ENCODE results near the gene MGA.

Gene MGA

DNA sequence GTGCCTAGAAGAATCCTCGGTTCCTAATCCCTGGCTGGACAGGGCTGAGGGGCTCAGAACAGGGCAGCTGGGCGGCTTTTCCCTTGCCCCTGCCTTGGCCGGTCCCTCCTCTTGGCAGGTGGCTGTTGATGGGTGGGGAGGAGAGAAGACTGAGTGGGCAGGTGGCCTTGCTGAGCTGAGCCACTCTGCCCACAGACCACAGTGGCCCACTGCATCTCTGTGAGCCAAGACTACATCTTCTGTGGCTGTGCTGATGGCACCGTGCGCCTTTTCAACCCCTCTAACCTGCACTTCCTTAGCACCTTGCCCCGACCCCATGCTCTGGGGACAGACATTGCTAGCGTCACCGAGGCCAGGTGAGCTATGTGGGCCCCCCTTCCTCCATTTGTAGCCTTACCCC is 153.2 kb downstream of the MGA start:
- Histone ChIP-seq H3K4me1 (ENCODE audit: control insufficient read depth, insufficient read depth, low read length) (no peaks in the 10 kb centered on the region), H3K36me3 (ENCODE audit: control insufficient read depth, insufficient read depth, low read length) (0 out of 2 replicates have a peak, but pooled peaks cover 2% of the 10 kb centered on the region), H3K9me3 (ENCODE audit: control insufficient read depth, insufficient read depth, low read length) (no peaks in the 10 kb centered on the region), H3K4me3 (ENCODE audit: low read length) (no peak overlapping the region), H3K27ac (ENCODE audit: low read length) (no peak overlapping the region), H3K27me3 (ENCODE audit: control insufficient read depth, insufficient read depth, low read length) (no peaks in the 10 kb centered on the region)
- DNase-seq (ENCODE audit: low read depth, low spot score), result no peak
- no CpG with 5 or more reads among the region's 8 CpGs for WGBS (ENCODE audit: insufficient coverage, insufficient read length)

DNA sequence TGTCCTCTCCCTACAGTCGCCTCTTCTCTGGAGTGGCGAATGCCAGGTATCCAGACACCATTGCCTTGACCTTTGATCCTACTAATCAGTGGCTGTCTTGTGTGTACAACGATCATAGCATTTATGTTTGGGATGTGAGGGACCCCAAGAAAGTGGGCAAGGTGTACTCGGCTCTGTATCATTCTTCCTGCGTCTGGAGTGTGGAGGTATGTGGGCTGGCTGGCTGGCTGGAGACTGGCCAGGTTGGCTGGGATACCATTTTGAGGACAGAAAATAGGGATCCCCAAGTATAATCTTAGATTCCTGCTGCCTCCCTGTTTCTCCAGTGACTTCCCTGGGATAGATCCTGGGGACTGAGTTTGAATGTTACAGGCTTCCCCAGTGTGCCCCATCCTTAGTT is 154.3 kb downstream of the MGA start:
- Histone ChIP-seq H3K4me1 (ENCODE audit: control insufficient read depth, insufficient read depth, low read length) (no peaks in the 10 kb centered on the region), H3K36me3 (ENCODE audit: control insufficient read depth, insufficient read depth, low read length) (0 out of 2 replicates have a peak, but pooled peaks cover 5% of the 10 kb centered on the region), H3K9me3 (ENCODE audit: control insufficient read depth, insufficient read depth, low read length) (no peaks in the 10 kb centered on the region), H3K27ac (ENCODE audit: low read length) (no peak overlapping the region), H3K27me3 (ENCODE audit: control insufficient read depth, insufficient read depth, low read length) (no peaks in the 10 kb centered on the region), H3K4me3 (ENCODE audit: low read length) (no peak overlapping the region)
- no CpG with 5 or more reads among the region's 5 CpGs for WGBS (ENCODE audit: insufficient coverage, insufficient read length)
- DNase-seq (ENCODE audit: low read depth, low spot score), result no peak

- no peak for DNase-seq (ENCODE audit: low read depth, low spot score)
- Histone ChIP-seq H3K4me1 (ENCODE audit: control insufficient read depth, insufficient read depth, low read length) (no peaks in the 10 kb centered on the region), H3K36me3 (ENCODE audit: control insufficient read depth, insufficient read depth, low read length) (0 out of 2 replicates have a peak, but pooled peaks cover 5% of the 10 kb centered on the region), H3K27ac (ENCODE audit: low read length) (no peak overlapping the region), H3K9me3 (ENCODE audit: control insufficient read depth, insufficient read depth, low read length) (no peaks in the 10 kb centered on the region), H3K27me3 (ENCODE audit: control insufficient read depth, insufficient read depth, low read length) (no peaks in the 10 kb centered on the region), H3K4me3 (ENCODE audit: low read length) (no peak overlapping the region)
- WGBS (ENCODE audit: insufficient coverage, insufficient read length), result no CpG with 5 or more reads among the region's 9 CpGs
Observed at GRCh38 chr15:41816788-41817187, 156.6 kb downstream of the MGA start.

DNA sequence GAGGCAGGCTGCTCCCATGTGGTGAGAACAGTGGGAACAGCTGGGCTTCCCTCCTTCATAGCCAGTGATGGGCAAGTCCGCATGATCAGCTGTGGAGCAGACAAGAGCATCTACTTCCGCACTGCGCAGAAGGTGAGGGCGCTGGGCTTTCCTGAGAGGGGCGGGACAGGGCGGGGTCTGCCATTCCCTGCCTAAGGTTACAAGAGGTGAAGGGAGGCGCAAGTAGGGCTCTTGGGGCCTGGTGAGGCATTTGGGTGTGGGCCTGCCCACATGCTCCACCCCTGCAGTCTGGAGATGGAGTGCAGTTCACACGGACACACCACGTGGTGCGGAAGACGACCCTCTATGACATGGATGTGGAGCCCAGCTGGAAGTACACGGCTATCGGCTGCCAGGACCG is 157.1 kb downstream of the MGA start:
- no peaks in the 10 kb centered on the region for H3K4me1 ChIP-seq (ENCODE audit: control insufficient read depth, insufficient read depth, low read length)
- H3K4me3 ChIP-seq (ENCODE audit: low read length), result no peak overlapping the region
- H3K27ac ChIP-seq (ENCODE audit: low read length), result no peak overlapping the region
- H3K9me3 ChIP-seq (ENCODE audit: control insufficient read depth, insufficient read depth, low read length), result no peaks in the 10 kb centered on the region
- 0 out of 2 replicates have a peak, but pooled peaks cover 5% of the 10 kb centered on the region for H3K36me3 ChIP-seq (ENCODE audit: control insufficient read depth, insufficient read depth, low read length)
- DNase-seq (ENCODE audit: low read depth, low spot score), result no peak
- no peaks in the 10 kb centered on the region for H3K27me3 ChIP-seq (ENCODE audit: control insufficient read depth, insufficient read depth, low read length)
- WGBS (ENCODE audit: insufficient coverage, insufficient read length), result no CpG with 5 or more reads among the region's 14 CpGs

- Histone ChIP-seq H3K27me3 (ENCODE audit: control insufficient read depth, insufficient read depth, low read length) (no peaks in the 10 kb centered on the region), H3K36me3 (ENCODE audit: control insufficient read depth, insufficient read depth, low read length) (0 out of 2 replicates have a peak, but pooled peaks cover 6% of the 10 kb centered on the region), H3K9me3 (ENCODE audit: control insufficient read depth, insufficient read depth, low read length) (no peaks in the 10 kb centered on the region), H3K4me3 (ENCODE audit: low read length) (no peak overlapping the region), H3K27ac (ENCODE audit: low read length) (no peak overlapping the region), H3K4me1 (ENCODE audit: control insufficient read depth, insufficient read depth, low read length) (no peaks in the 10 kb centered on the region)
- DNase-seq (ENCODE audit: low read depth, low spot score), result no peak
- no CpG with 5 or more reads among the region's 6 CpGs for WGBS (ENCODE audit: insufficient coverage, insufficient read length)
Observed at GRCh38 chr15:41817781-41818180, 157.6 kb downstream of the MGA start.

GRCh38 chr15:41819455-41820050 is 159.3 kb downstream of the MGA start:
- DNase-seq (ENCODE audit: low read depth, low spot score), result no peak
- no peak overlapping the region for H3K27ac ChIP-seq (ENCODE audit: low read length)
- H3K27me3 ChIP-seq (ENCODE audit: control insufficient read depth, insufficient read depth, low read length), result no peaks in the 10 kb centered on the region
- H3K4me1 ChIP-seq (ENCODE audit: control insufficient read depth, insufficient read depth, low read length), result no peaks in the 10 kb centered on the region
- H3K4me3 ChIP-seq (ENCODE audit: low read length), result no peak overlapping the region
- no peaks in the 10 kb centered on the region for H3K9me3 ChIP-seq (ENCODE audit: control insufficient read depth, insufficient read depth, low read length)
- 0 out of 2 replicates have a peak, but pooled peaks cover 12% of the 10 kb centered on the region for H3K36me3 ChIP-seq (ENCODE audit: control insufficient read depth, insufficient read depth, low read length)
- WGBS (ENCODE audit: insufficient coverage, insufficient read length), result no CpG with 5 or more reads among the region's 9 CpGs

DNA sequence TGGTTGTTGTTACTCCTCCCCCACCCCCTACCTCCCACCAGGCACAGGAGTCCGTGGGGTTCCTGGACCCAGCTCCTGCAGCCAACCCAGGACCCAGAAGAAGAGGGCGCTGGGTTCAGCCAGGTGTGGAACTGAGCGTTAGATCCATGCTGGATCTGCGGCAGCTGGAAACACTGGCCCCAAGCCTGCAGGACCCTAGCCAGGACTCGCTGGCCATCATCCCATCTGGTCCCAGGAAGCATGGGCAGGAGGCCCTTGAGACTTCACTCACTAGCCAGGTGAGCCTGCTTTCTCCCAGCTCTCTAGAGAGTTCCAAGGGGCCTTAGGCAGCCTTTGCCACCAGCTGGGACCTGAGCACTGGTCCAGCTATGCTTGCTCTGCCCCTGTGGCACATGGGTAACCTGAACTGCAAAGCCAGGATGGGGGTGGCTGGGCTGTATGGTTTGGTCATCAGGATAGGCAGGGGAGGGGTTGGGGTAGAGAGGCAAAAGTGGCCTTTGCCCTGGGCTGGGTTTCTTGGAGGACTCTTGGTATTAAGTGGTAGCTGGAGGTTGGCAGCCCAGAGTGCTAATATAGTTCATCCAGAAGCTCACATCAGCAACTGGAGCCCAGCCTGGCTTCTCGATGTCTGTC is 160.7 kb downstream of the MGA start:
- Histone ChIP-seq H3K27me3 (ENCODE audit: control insufficient read depth, insufficient read depth, low read length) (no peaks in the 10 kb centered on the region), H3K4me1 (ENCODE audit: control insufficient read depth, insufficient read depth, low read length) (no peaks in the 10 kb centered on the region), H3K4me3 (ENCODE audit: low read length) (no peak overlapping the region), H3K27ac (ENCODE audit: low read length) (no peak overlapping the region), H3K36me3 (ENCODE audit: control insufficient read depth, insufficient read depth, low read length) (0 out of 2 replicates have a peak, but pooled peaks cover 12% of the 10 kb centered on the region), H3K9me3 (ENCODE audit: control insufficient read depth, insufficient read depth, low read length) (no peaks in the 10 kb centered on the region)
- no peak for DNase-seq (ENCODE audit: low read depth, low spot score)
- WGBS (ENCODE audit: insufficient coverage, insufficient read length), result no CpG with 5 or more reads among the region's 6 CpGs

- no peaks in the 10 kb centered on the region for H3K9me3 ChIP-seq (ENCODE audit: control insufficient read depth, insufficient read depth, low read length)
- H3K27ac ChIP-seq (ENCODE audit: low read length), result no peak overlapping the region
- H3K4me1 ChIP-seq (ENCODE audit: control insufficient read depth, insufficient read depth, low read length), result no peaks in the 10 kb centered on the region
- 0 out of 2 replicates have a peak, but pooled peaks cover 12% of the 10 kb centered on the region for H3K36me3 ChIP-seq (ENCODE audit: control insufficient read depth, insufficient read depth, low read length)
- H3K4me3 ChIP-seq (ENCODE audit: low read length), result no peak overlapping the region
- no peak for DNase-seq (ENCODE audit: low read depth, low spot score)
- WGBS (ENCODE audit: insufficient coverage, insufficient read length), result no CpG with 5 or more reads among the region's 4 CpGs
- no peaks in the 10 kb centered on the region for H3K27me3 ChIP-seq (ENCODE audit: control insufficient read depth, insufficient read depth, low read length)
Observed at GRCh38 chr15:41821831-41822230, 161.6 kb downstream of the MGA start.

DNA sequence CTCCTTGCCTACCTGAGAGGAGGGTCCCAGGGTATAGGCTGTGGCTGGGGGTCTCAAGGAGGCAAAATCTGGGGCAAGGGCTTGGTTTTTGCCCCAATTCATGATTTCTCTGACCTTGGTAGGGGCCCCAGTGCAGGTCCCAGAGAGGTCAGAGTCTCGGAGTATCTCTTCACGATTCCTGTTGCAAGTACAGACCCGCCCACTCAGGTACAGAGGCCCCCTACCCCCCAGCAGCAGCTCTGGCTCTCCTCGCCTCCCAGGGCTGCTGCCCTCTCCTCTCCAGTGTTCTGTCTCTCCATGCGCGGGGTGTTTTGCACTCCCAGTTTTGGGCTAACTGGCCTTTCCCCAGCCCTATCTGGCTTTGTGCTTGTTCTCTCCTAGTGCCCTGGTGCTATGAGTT is 162.3 kb downstream of the MGA start:
- Histone ChIP-seq H3K4me3 (ENCODE audit: low read length) (no peak overlapping the region), H3K36me3 (ENCODE audit: control insufficient read depth, insufficient read depth, low read length) (0 out of 2 replicates have a peak, but pooled peaks cover 10% of the 10 kb centered on the region), H3K27me3 (ENCODE audit: control insufficient read depth, insufficient read depth, low read length) (no peaks in the 10 kb centered on the region), H3K27ac (ENCODE audit: low read length) (no peak overlapping the region), H3K4me1 (ENCODE audit: control insufficient read depth, insufficient read depth, low read length) (no peaks in the 10 kb centered on the region), H3K9me3 (ENCODE audit: control insufficient read depth, insufficient read depth, low read length) (no peaks in the 10 kb centered on the region)
- DNase-seq (ENCODE audit: low read depth, low spot score), result no peak
- WGBS (ENCODE audit: insufficient coverage, insufficient read length), result no CpG with 5 or more reads among the region's 6 CpGs

Measured in iPS DF 6.9 (cell line).